Skin epidermis (tissue), 12 donors: ENCODE data around the gene LDLRAD3.
A peak's percentile ranks its signal among the peaks of the same experiment; 100 is the strongest.

Source experiments
- H3K27ac ChIP-seq, 21 experiments: fragments of 200-600 bp; sonication (generic) in 11 of 21; one replicate each; pipeline ENCODE4 v1.5.0; 2020; ENCODE audit warnings: mild to moderate bottlenecking in 3 of 21, inconsistent platforms in 2 of 21, moderate library complexity in 2 of 21
- H3K4me3 ChIP-seq, 7 experiments: fragments of 200-600 bp; sonication (generic) in 2 of 7; one replicate each; pipeline ENCODE4 v1.5.0; 2020; ENCODE audit warnings: inconsistent platforms in 2 of 7, mild to moderate bottlenecking in 2 of 7, moderate library complexity in 1 of 7

Gene LDLRAD3

GRCh38 chr11:35923452-35923851 lies 20.4 kb upstream of the LDLRAD3 start:
- H3K27ac ChIP-seq, result peak overlapping the region in 1 of 21 experiments; percentile 17
- H3K4me3 ChIP-seq, result no peak overlapping the region

DNA sequence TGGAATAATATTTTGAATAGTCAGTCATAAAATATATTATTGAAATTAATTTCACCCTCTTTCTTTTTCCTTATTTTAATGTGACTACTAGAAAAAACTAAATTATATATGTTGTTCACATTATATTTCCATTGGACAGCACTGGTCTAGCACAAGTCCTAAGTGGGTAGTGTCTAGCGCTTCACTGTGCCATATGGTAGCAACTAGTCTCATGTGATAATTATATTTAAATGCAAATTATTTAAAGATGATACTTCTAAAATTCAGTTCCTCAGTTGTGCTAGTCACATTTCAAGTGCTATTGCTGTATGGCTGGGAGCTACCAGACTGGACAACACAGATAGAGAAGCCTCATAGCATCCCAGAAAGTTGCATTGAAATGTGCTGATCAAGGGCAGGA lies 19.1 kb upstream of the LDLRAD3 start:
- Histone ChIP-seq H3K4me3 (no peak overlapping the region), H3K27ac (no peak overlapping the region)

DNA sequence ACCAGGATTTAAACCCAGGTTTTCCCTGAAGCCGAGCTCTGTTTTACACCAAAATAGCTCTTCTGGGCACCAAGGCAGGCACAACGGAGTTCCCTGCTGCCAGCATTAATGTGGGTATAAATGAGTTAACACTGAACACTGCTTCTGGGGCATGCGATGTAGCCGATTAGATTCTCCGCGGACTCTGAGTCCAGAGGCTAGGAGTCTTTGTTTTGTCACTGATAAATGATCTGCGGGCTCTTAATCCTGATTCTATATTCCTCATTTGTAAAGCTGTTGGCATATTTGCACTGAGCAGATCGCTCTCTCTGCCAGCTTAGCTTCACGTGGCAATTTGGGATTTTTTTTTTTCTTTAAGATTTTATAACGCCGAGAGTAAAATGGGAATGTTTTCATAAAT lies 16.8 kb upstream of the LDLRAD3 start:
- peak overlapping the region in 8 of 21 experiments; percentile 34 to 73 (median 52) for H3K27ac ChIP-seq
- no peak overlapping the region for H3K4me3 ChIP-seq

DNA sequence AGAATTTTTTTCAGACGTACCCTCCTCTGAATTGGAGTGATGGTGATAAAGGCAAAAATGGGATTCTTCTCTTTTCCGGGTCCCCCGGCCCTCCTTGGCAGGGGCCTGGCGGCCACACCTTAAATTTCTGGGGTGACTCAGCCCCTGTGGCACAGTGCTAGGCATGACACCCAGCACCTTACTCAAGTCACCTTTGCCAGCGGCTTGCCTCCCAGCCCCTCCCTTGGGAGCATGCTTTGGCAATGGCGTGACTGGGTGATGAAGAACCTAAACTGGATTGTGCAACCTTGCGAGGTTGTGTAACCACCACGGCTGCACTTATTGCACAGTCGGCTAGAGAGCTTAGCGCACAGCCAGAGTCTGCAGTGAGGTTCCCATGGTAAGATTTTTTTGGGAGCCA lies 16.2 kb upstream of the LDLRAD3 start:
- no peak overlapping the region for H3K4me3 ChIP-seq
- H3K27ac ChIP-seq, result peak overlapping the region in 8 of 21 experiments; percentile 34 to 73 (median 52)

DNA sequence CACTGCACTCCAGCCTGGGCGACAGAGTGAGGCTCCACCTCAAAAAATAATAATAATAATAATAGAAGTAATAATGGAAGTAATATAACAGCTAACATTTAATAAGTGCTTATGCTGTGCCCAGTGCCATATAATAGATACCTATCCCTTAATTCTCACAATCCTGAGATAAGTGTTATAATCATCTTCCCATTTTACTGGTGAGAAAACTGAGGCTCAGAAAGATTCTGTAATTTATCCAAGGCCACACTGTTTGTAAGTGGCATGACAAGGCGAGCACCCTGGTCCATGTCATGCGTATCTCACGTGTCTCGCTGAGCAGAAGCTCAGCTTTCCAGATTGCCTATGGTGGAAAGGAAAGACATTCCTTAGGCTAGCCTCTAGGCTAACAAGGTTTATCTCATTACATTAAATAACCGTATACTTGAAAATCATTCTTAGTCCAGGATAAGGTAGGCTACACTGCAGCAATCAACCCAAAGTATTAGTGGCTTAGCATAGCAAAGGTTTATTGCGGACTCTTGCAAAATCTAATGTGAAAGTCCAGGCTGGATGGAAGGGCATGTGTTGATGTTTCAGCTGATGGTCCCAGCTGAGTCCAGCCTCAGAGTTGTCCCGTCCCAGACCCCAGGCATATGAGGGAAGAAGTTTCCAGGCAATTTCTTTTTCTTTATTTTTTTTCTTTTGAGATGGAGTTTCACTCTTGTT lies 15.0 kb upstream of the LDLRAD3 start:
- Histone ChIP-seq H3K27ac (no peak overlapping the region), H3K4me3 (no peak overlapping the region)

DNA sequence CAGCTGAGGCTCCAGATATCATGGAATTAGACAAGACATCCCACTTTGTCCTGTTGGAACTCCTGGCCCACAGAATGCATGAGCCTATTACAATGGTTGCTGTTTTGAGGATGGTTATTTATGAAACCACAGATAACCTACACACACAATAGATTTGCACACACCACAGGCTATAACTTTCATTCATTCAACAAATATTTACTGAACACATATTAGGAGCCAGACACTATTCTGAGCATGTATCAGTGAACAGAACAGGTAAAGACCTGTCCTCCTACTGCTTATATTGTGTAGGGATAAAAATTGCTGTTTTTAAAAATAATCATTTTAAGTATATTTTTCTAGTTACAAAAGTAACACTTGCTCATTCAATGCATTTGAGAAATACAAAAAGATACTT lies 13.4 kb upstream of the LDLRAD3 start:
- no peak overlapping the region for H3K4me3 ChIP-seq
- no peak overlapping the region for H3K27ac ChIP-seq

GRCh38 chr11:35932121-35932520 lies 11.7 kb upstream of the LDLRAD3 start:
- Histone ChIP-seq H3K27ac (peak overlapping the region in 1 of 21 experiments; percentile 37), H3K4me3 (no peak overlapping the region)

- H3K4me3 ChIP-seq, result no peak overlapping the region
- H3K27ac ChIP-seq, result peak overlapping the region in 2 of 21 experiments; percentile 30 to 37
These were observed 11.1 kb upstream of the LDLRAD3 start for GRCh38 chr11:35932681-35933319.

GRCh38 chr11:35933320-35933871 lies 10.5 kb upstream of the LDLRAD3 start:
- peak overlapping the region in 1 of 21 experiments; percentile 30 for H3K27ac ChIP-seq
- no peak overlapping the region for H3K4me3 ChIP-seq

- Histone ChIP-seq H3K27ac (no peak overlapping the region), H3K4me3 (no peak overlapping the region)
These were observed 9.6 kb upstream of the LDLRAD3 start for GRCh38 chr11:35934271-35934670.

GRCh38 chr11:35934981-35935380 lies 8.9 kb upstream of the LDLRAD3 start:
- H3K4me3 ChIP-seq, result no peak overlapping the region
- no peak overlapping the region for H3K27ac ChIP-seq

DNA sequence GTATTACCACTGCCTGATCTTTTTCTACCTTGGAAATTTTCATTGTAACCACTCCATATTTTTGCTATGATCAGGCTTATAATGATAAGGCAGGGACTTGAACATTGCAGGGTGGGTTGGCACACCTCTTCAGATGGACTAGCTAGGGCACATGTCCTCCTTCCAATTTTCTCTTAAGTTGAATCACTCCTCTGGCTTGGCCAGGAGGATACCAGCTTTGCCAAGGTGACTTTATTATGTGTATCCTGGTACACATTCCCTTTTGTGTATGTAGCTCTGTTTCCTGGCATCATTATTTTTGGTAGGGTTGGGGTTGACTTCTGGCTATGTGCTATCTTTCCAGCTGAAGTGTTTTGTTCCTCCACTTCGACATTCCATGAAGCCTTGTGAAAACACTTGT lies 8.5 kb upstream of the LDLRAD3 start:
- Histone ChIP-seq H3K27ac (no peak overlapping the region), H3K4me3 (no peak overlapping the region)

DNA sequence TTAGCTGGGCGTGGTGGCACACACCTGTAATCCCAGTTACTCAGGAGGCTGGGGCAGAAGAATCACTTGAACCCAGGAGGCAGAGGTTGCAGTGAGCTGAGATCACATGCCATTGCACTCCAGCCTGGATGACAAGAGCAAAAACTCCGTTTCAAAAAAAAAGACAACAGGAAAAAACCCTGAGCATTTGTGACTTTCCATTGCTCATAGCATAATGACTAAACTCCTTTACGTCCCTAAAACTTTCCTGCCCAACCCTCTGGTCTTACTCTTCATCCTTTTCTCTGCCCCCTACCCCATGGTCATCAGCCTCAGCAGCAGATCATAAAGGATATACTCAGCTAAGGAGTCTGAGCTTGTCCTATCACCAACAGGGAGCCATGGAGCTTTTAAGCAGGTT lies 6.8 kb upstream of the LDLRAD3 start:
- Histone ChIP-seq H3K27ac (no peak overlapping the region), H3K4me3 (no peak overlapping the region)

GRCh38 chr11:35937700-35938099 lies 6.2 kb upstream of the LDLRAD3 start:
- H3K4me3 ChIP-seq, result no peak overlapping the region

DNA sequence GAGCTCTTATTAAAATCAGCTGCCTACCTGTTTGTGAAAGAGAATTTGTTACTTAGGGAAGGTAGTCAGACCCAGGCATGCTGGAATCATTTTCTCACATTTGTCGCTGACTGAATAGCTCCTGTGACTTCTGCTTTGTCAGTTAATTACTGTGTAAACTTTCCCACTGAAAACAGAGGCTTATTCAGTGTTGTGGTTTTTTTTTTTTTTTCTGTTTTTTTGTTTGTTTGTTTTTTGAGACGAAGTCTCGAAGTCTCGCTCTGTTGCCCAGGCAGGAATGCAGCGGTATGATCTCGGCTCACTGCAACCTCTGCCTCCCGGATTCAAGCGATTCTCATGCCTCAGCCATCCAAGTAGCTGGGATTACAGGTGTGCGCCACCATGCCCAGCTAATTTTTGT lies 5.6 kb upstream of the LDLRAD3 start:
- H3K27ac ChIP-seq, result no peak overlapping the region
- no peak overlapping the region for H3K4me3 ChIP-seq

More at GRCh38 chr11:35937700-35938099, 6.2 kb upstream of the LDLRAD3 start:
- no peak overlapping the region for H3K27ac ChIP-seq

- peak overlapping the region in 18 of 21 experiments; percentile 36 to 82 (median 72) for H3K27ac ChIP-seq
- peak overlapping the region; percentile 29 to 59 (median 50) for H3K4me3 ChIP-seq
These were observed 553 bp upstream of the LDLRAD3 start for GRCh38 chr11:35943309-35943708.

DNA sequence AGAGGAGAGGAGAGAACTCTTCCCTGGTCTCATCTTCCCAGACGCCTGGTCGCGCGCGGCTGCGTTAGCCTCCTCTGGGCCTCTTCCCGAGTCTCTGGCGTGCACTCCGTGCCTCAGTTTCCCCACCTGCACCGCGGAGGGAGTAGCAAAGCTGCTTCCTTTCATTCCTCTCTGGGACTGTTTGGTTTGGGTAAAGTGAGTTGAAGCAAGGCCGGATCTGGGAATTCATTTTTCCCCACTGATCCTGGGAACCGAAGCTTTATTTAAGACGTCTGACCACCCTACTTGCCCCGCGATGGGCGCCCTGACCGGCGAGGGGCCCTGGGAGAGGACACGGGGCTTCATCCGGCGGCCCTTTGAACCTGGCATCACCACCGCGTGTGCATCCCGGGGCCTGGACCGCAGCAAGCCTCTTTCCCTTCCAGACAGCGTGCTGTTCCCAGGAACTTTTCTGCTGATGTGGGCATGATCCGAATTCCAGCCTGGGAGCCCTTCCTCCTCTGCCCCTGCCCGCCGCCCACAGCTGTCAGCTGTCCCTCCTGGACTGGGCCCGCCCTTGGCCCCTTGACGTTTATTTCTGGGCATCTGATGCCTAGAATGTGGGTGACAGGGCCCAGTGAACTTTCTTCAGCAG lies 758 bp downstream of the LDLRAD3 start:
- Histone ChIP-seq H3K27ac (peak overlapping the region; percentile 11 to 82 (median 61)), H3K4me3 (peak overlapping the region; percentile 49 to 59 (median 53))

DNA sequence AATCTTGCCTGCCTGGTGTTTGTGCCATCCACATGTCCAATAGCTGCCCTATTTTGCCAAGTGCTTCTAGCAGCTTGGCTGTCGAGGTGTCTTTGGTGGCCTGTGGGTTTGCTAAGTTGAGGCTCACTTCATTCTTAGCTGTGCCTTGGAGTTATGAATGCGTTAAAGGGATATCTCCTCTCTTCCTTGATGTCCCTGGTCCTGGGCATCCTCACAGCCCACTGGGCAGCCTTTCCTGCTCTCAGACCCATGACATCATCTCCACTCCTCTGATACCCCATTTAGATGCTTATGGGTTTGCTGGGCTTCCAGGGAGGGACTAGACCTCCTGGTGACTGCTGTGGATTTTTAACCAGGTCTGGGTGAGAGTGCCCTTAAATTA lies 1.3 kb downstream of the LDLRAD3 start:
- H3K27ac ChIP-seq, result peak overlapping the region in 11 of 21 experiments; percentile 31 to 82 (median 74)
- peak overlapping the region in 6 of 7 experiments; percentile 49 to 59 (median 52) for H3K4me3 ChIP-seq

DNA sequence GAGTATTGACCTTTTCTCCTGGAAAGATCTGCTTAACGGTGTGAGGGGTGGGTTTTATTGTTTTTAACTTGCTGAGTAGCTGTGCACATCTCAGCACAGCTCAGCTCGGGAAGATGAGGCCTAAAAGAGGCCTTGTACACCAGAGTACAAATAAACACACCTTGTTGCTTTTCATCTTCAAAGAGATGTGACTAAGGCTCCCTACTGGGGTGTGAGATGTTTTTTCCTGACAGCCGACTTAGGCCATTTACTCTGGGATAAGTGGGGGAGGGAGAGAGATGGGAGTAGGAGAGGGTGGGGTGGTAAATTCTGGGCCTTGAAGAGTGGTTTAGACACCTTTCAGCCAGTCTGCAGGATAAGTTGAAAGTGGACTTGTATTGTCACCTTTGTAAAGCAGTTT lies 2.9 kb downstream of the LDLRAD3 start:
- peak overlapping the region in 1 of 21 experiments; percentile 3 for H3K27ac ChIP-seq

GRCh38 chr11:35947437-35947836 lies 3.6 kb downstream of the LDLRAD3 start:
- peak overlapping the region in 1 of 21 experiments; percentile 3 for H3K27ac ChIP-seq
- no peak overlapping the region for H3K4me3 ChIP-seq

More for the DNA sequence above, 2.9 kb downstream of the LDLRAD3 start:
- no peak overlapping the region for H3K4me3 ChIP-seq
